ENCODE data around the gene MAN1C1. TPM values are rescaled to one million over a fixed set of nuclear protein-coding genes. Genes with fewer than 3 reads are reported as not detected.
"Not testable (repeated sequence)": the region's sequence is repeated elsewhere in the genome, so short reads cannot be mapped to it uniquely, and the experiment has no call there.

The MAN1C1 gene
- polyA plus RNA-seq, 3 donors = 15.6 to 16.9 (median 16.9) TPM

DNA sequence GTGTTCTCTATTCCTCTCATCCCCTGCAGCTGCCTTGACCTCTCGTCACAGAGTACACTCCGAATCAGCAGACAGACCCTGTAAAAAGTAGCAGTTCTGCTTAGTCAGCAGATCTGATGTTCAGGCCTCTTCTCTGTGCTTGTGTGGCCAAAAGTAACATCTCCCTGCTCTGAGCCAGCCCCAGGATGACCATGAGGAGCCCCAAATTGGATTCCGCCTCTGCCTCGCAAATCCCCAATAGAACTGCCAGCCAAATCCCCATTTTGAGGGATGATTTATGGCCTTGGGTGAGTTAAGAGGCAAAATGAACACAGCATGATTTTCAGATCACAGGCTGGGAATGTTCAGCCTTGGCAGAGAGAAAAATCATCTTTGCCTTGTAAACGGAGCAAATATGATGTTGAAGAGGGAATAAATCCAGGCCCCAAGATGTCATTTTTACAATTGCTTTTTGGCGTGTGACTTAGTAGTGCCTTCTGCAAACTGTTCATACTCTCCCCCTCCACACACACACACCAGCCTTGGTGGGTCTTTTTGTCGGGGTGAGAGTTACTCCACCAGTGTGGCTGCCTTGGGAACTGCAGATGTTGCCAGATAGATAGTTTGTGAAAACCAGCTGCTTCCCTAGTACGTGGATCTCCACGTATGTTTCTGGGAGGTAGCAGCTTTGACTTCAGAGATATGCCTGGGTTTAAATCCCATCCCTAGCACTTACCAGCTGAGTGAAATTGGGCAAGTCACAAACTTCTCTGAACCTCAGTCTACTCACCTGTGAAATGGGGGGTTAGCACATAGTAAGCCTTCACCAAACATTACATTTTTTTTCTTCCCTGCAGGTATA lies 77.8 kb downstream of the MAN1C1 start:
- peak; percentile 60 for DNase-seq

DNA sequence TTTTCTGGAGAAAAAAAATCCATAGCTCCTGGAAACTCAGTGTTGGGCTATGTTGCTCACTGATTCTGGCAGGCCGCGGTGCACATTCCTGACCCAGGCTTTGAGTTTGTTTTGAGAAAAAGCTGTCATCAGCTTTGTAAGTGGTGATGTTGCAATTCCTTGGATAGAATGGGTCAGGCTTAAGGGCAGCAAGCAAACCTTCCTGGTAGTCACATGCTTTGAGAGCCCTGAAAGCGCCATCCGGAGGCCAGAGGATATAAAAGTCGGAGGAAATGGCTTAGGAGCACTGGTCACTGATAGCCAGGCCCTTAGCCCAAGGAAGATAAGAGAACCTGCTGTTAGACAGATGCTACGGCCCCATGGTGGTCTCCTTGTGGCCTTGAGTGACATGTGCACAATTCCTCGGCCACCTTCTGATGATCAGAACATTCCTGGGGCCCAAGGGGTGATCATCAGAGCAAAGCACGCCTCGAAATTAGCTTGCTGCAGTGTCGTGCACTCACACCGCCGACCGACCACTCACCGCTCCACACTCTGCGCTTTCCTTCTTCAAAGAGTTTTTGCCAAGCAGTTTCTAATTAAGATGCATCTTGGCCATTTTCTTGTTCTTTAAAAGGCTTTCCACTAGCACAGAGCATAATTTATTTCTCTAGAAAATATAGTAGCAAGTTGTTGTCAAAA lies 78.6 kb downstream of the MAN1C1 start:
- DNase-seq = peak; percentile 62

DNA sequence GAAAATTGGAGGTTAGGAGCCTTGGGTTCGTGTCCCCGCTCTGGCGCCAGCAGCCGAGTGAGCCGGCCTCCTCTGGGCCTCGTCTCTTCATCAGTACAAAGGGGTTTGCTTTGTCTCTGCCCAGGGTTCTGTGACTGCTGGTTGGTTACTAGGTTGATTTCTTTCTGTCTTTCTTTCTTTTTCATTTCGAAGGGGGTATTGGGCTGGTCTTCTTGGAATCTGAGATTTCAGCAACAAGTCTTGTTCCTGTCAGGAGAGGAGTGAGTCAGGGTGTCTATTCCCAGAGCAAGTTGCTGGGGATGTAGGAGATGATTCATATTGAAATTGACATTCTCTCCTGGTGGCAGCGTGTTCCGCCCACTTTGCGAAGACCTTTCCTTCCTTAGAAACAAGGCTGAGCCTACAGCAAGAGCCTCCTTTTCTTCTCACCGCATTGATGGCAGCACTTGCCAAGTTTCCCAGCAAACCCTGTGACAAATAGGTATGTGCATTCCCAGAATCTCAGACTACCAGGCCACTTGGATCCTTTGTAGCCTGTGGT lies 79.2 kb downstream of the MAN1C1 start:
- DNase-seq = no peak

DNA sequence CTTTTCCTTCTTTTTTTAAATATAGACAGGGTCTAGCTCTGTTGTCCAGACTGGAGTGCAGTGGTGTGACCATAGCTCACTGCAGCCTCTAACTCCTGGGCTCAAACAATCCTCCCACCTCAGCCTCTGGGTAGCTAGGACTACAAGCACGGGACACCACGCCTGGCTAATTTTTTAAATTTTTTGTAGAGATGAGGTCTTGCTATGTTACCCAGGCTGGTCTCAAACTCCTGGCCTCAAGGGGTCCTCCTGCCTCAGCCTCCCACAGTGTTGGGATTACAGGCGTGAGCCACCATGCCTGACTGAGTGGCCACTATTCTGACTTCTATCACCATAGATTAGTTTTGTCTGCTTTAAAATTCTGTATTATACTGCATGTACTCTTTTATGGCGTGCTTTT lies 80.1 kb downstream of the MAN1C1 start:
- not testable (repeated sequence) for DNase-seq

DNA sequence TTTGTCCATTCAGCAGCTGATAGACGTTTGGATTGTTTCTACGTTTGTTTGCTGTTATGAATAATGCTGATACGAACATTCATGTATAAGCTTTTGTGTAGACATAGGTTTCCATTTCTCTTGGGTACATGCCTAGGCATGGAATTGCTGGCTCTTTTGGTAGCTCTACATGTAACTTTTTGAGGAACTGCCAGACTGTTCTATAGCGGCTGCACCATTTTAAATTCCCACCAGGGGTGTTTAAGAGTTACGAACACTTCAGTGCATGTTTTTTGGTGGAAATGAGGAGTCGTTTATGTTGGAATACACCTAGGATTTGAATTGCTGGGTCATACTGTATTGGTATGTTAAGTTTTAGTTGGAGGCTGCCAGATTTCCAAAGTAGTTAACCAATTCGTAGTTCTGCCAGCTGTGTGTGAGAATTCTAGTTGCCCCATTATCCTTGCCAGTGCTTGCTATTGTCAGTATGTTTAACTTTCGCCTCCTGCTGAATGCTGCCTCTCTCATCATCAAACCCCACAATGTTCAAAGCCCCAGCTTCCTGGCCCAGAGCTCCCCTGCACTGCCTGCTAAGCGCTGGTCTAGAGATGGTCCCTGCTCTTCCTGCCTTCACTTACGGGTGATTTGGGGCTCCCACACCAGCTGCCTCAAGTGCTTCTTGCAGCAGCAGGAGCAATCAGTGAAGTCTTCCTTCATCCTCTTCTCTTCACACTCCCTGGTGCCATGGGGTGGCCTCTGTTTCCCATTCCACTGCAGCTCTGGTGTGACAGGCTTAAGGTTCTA lies 81.0 kb downstream of the MAN1C1 start:
- DNase-seq = no peak

DNA sequence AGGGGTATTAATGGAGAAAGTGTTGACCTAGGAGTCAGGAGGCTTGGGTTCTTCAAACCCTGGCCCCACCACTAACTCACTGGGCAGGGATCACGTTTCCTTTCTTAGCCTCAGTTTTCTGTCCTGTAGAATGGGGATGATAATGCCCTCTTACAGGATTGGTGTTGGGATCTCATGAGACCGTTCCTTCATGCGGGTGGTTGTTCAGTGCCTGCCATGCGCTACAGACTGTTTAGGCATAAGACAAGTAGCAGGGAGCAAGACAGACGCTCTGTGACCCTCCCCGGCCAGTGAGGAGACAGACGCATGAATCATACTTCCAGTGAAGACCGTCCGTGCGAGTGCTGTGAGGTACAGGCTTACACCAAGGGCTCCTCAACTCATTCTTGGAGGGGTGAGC lies 81.7 kb downstream of the MAN1C1 start:
- DNase-seq = no peak

DNA sequence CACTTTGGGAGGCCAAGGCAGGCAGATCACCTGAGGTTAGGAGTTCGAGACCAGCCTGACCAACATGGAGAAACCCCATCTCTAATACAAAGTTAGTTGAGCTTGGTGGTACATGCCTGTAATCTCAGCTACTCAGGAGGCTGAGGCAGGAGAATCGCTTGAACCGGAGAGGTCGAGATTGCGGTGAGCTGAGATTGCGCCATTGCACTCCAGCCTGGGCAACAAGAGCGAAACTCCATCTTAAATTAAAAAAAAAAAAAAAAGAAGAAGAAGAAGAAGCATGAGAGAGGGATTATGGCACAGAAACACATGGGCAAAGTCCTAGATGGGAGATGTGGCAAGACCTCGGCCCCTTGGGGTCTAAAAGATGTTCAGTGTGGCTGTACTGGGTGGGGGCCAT lies 82.5 kb downstream of the MAN1C1 start:
- DNase-seq = not testable (repeated sequence)

DNA sequence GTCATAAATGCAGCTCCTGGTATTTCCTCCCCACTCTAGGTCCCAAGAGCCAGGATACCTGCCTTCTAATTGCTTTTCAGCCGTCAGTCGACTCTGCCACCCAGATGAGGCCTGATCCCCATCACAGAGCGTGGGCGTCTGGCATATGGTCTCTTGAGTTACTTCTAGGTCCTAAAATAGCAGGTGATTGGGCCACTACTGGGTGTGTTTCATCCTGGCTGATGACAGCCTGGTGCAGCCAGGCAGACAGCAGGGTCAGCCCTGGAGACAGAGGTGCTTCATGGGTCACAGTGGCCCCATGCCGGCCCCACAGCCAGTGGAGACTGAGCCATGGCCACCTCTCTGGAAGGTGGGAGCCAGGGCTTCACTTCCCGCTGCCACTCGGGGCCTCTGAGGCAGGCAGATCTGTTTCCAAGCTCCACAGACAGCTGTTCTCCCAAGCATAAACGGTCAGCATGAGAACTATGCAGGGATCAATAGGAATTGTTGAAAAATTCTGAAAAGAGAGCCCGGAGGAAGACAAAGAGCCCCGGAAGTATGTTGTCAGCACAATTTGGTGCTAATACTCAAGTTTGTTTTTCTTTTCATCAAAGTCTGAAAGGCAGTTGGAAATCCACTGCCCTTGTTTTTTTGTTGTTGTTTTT lies 83.0 kb downstream of the MAN1C1 start:
- peak; percentile 42 for DNase-seq

DNA sequence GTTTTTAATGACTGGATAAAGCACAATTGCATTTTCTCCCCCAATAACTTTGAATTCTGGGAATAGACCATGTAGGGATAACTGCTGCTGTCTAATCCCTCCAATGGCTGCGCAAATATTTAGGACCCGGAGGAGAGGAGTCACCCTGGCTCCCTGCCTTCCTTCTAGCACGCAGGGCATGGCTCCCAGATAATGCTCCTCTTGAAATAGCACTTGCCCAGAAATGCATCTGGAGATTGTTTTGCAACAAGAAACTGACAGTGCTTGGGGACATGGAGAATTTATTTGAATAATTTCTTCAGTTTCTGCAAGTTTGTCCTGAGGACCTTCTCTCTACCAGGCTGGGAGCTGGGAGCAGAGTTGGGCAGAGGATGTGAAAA lies 83.5 kb downstream of the MAN1C1 start:
- DNase-seq = no peak

DNA sequence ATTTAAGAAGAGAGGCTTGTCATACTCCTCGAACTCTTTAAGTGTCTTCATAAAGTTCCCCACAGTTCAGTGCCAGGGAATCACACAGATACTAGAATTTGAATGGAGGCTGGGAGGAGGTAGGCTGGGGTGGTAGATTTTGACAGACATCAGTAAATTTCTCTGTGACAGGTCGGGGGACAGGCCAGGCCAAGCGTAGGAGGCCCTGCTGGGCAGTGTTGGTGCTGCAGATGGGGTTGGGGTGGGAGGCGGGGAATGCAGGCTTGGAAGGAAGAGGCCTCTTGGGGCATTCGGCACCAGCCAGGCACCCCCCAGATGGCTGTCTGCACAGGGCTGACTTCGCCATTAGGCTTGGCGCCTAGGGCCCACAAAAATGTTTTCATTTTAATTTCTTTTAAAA lies 84.0 kb downstream of the MAN1C1 start:
- no peak for DNase-seq

DNA sequence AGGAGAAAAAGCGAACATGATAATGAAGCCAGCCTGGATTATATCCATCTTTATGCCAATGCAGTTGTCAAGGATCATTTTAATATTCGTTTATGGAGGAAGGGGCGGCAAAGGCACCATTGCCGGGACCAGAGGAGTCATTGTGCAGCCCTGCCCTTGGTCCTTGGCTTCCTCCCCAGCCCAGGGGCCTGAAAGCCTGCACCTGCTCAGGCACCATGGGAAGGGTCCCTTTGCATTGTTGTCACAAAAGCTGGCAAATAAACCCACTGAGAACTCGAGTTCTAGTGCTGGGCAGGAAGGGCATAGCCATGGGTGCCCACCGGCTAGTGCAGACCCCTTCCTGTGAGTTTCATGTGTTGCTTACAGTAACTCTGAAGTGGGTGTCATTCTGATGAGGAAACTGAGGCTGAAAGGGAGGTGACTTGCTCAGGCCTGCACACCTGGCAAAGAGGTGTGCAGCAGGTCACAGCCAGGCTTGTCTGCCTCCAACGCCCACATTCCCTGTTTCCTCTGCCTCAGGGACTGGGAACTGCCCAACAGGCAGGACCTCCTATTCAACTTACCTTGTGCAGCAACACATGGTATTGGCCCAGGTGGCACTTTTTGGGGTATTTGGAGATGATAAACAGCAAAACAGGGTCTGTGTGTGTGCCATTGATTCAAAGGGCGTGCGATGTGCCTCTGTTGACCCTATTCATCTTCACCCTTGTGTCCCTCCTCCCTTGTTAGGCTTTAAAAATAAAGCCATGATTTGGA lies 84.6 kb downstream of the MAN1C1 start:
- no peak for DNase-seq

DNA sequence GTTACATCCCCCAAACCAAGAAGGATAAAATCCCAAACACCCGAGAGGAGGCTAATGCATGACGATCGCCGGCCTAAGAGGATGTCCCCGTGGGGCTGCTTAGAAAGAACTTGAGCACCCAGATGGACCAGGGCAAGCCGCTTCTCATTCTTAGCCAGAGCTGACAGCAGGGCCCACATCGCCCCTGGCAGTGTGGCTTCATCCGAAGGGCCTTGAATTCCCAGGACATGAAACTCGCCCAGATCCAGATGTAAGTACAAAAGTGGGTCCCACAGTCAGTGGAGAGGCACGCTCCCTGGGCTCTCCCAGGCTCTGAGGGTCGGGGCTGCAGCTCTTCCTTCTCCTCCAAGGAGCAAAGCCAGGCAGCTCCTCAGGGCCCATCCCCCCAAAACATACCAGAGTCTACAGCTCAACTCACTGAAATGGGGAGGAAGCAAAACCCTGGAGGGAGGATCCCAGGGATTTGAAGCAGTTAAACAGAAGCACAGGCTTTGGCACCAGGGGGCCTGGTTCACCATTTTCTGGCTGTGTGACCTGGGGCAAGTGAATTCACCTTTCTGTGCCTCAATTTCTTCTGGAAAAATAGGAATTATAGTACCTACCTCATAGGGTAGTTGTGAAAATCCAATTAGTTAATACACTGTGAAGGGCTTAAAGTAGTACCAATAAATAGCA lies 85.6 kb downstream of the MAN1C1 start:
- DNase-seq = no peak

DNA sequence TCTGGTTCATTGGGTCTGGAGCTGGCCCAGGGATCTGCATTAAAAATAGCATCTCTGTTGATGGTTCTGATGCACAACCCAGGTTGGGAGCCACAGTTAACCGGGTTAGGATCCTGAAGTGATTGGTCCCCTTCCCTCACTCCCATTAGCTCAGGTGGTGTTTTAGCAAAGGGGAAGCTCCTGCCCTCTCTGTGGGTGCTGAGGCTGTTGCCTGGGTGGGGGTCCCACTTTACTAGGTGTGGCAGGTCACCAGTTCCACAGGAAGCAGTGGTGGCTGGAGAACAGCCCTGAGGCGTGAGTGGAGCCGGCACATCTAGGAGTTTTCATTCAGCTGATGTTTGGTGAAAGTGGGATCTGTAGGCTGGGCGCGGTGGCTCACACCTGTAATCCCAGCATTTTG lies 86.5 kb downstream of the MAN1C1 start:
- no peak for DNase-seq

DNA sequence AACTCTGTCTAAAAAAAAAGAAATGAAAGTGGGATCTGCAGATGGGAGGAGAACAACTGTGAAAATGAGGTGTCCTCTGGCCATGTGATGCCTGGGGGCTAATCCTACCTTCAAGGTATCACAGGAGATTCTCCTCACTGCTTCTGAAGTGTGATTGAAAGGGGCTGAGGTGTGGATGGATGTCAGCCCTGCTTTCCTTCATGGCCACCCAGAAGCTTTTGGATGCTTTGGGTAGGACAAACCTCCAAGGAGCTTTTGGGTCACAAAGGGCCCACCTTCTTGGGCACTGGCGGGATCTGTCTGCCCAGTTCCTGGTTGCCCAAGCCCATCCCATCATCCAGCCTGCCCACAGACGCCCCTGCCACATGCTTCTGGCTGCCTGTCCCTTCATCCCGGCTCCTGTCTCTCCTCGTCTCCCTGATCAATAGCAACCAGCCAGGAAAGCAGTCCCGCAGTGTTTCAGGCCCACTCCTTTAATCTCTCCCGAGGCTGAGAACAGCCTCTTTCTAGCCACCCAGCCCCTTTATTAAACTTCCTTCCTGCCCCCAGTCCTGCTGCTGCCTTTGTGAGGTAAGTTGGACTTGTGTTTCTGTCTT lies 87.2 kb downstream of the MAN1C1 start:
- DNase-seq = no peak

DNA sequence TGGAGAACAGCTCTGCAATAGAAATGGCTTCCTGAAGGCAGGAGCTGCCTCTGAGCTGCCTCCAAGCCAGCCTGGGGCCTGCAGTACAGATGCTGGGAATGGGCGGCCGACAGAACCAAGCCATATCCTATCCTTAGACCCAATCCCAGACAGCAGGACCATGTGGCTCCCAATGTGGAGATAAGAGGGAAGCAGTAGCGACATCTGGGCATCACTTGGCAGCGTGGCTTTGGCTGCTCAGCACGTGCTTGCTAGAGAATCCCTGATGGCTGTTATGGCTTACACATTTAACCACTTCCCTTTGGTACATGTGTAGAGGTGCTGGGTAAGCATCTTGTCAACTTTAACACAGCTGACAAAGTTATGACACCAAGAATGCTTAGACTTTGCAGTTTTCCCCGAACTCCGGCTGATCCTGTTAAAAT lies 87.7 kb downstream of the MAN1C1 start:
- DNase-seq = no peak

DNA sequence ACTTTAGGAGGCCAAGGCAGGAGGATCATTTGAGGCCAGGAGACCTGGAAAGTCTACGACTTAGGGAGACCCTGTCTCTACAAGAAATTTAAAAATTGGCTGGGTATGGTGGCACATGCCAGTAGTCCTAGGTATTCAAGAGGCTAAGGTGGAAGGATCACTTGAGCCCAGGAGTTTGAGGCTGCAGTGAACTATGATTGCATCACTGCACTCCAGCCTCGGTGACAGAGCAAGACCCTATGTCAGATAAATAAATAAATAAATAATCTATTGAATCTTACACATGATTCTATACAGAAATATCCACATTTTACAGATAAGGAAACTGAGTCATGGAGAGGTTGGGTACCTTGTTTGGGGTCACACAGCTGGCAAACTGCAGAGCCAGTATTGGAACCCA lies 89.1 kb downstream of the MAN1C1 start:
- no peak for DNase-seq

DNA sequence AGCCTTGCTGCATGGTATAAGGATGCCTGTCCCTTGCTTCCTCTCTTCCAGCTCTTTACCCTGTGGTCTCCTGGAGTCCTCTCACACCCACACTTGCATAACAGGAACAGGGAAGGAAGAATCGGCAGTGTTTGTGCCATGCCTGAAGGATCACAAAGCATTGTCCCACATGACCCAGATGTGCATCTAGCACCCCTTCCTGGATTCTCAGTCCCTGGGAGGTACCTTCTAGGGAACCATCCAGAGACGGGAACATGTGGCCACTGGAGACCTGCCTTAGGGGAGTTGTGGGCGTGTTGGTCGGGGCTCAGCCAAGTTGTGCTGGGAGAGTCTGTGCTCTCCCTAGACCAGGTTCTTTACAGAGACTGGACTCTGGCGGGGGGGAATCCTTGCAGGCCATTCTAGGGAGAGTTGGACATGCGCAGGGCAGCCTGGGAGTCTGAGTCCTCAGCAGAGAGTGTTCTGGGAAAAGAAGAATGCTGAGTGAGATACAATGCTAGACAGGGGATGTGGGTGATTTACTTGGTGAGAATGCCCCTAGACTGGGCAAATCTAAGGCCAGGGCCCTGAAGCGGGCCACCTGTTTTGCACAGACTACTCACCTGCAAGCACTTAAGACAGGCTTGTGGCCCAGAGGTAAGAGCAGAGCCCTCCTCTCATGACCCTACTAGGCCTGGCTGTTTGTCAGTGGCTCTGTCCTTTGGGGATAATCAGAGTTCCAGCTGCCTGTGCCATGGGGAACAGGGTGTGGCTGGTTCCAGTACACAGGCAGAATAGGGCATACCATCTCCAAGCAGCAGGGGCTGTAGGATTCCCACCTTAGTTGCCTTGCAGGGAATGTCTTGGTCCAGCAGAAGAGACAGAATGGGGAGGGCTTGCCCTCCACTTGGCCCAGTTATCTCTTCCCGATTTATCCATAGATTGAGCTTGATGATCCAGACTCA lies 89.8 kb downstream of the MAN1C1 start:
- DNase-seq = no peak

DNA sequence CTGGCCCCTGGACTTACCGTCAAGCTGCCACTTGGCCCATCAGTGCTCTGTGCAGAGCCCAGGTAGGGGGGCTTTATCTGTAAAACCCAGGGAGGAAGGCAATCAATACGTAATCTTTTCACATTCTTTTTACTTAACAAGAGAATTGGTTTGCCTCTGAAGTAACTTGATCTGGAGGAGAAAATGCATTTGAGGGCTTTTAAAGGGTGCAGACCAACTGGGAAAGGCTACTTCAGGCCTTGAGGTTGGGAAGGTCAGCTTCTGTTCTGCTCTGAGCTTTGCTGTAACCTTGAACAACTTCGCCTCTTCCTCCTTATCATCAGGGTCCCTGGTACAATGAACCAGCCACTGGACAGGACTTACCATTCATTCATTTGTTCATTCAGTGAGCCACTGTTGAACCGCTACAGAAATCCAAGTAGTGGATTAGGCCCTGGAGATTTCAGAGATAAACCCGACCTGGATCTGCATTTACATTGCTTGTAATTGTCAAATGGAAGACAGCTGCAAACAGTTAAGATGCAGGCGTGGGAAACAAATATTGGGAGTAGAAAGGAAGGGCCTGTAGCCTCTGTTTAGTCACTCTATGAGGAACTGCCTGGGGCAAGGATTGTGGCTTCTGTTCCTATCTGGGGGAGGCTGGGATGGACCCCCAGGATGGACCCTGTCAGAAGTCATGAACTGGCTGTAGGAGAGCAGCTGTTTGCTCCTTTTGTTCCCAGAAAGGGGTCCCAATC lies 90.9 kb downstream of the MAN1C1 start:
- DNase-seq = no peak

Data from renal pelvis (tissue), 4 donors.